ENCODE results near the gene TRMT11.
"Not testable (repeated sequence)": the region's sequence is repeated elsewhere in the genome, so short reads cannot be mapped to it uniquely, and the experiment has no call there.

Gene TRMT11

DNA sequence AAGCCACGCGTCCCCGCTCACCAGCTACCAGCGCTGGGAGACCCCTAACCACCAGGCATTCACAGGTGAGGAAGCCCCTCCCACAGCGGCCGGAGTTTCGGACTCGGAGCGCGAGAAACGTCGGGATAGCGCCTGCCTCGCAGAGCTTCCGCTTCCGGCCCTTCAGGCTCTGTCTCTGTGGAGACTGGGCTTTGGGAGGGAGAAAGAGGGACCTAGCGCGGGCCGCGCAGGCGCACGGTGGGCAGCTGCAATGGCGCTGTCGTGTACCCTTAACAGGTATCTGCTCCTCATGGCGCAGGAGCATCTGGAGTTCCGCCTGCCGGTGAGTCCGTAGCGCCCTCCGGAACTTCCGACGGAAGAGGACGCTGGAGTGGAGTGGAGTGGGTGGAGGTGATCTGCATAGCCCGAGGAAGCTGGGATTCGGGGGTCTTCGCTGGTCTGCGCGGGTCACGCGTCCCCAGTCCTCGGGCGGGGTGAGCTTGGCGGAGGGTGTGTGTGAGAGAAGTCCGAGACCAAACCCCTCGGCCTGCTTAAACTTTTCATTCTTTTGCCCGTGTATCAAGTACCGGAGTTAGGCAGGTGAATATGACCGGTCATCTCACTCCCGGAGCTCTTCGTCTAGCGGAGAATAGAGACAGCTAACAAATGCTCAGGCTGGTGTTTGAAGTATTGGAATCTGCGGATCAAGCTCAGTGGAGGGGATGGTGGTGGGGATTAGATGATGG lies at the start of gene TRMT11:
Gene TRMT11 (plus strand): TSS at position 240 of the 725 bp plus-strand sequence. CDS start 11 bp downstream, at position 251.
- no peak for FAIRE-seq

GRCh38 chr6:125939026-125939425 lies 47.3 kb upstream of the TRMT11 start:
- FAIRE-seq: no peak

DNA sequence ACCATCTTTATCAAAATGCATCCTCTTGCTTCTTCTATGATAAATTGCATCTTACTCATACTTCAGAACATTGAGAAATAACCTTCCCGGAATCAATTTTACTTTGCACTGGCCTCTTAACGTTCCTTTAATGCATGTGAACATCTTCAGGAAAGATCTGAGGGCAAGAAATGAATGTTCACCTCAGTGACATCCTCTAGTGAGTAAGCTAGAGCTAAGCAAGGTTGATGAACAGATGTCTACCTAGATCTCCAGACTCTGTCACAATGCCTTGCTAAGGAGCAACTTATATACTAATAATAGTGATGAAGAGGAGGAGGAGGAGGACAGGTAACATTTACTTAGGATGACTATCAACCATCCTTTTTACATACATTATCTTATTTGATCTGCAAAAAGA lies 46.5 kb upstream of the TRMT11 start:
- FAIRE-seq: no peak

- no peak for FAIRE-seq
Observed at GRCh38 chr6:125940247-125941041, 45.9 kb upstream of the TRMT11 start.

- FAIRE-seq: no peak
Observed at GRCh38 chr6:125942672-125943527, 43.4 kb upstream of the TRMT11 start.

DNA sequence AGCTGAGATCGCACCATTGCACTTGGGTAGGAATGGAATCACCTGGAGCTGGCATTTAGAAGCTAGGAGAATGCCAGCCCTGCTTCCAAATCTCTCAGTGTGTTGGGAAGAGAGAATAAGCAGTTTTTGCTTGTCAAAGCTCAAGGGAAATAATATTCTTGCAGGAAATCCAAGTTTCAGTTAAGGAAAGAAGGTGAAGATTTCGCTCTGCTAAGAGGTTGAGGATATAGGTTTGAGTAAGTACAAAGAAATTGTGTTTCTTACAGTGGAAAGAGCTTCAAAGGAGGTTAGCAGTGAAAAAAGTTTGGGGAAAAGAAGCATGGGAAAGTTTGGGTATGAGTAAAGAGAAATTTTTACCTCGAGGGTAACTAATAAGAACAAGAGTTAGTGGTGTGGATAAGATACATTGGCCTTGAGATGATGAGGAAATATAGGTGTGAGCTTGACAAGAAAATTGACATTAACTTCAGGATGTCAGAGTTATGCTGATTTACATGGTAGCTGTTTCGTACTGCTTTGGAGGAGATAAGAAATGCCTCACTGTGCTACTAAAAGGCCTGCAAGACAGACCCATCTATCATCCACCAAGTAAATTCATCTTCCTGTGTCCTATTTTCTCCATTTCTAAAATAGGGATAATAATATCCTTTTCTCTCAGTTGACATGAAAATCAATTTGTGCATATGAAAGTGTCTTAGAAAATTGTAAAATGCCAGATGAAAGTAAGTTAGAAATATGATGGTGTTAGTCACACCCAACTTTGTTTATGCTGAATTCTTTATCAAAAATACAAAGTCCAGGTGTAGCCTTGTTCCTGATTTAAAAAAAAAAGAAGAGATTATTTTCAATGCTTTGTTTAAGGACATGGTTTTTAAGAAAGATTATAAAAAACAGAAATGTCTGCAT lies 42.6 kb upstream of the TRMT11 start:
- no peak for FAIRE-seq

GRCh38 chr6:125944434-125944816 lies 41.9 kb upstream of the TRMT11 start:
- FAIRE-seq: no peak

DNA sequence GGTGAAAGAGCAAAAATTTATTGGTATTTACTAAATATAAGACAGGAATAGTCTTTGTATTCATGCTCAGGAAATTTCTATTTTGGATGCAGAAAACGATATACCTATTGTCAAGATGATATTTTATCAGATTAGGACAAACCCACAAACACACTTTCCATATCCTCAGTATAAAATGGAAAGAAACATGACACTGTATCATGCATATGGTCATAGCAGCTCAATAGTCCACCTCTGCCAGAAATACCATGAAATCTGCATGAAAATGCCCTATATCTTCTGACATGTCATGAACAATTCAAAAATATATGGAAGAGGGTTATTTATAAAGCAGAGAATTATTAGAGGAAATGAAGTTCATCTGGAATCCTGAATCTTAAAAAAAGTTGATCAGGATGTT lies 41.4 kb upstream of the TRMT11 start:
- no peak for FAIRE-seq

DNA sequence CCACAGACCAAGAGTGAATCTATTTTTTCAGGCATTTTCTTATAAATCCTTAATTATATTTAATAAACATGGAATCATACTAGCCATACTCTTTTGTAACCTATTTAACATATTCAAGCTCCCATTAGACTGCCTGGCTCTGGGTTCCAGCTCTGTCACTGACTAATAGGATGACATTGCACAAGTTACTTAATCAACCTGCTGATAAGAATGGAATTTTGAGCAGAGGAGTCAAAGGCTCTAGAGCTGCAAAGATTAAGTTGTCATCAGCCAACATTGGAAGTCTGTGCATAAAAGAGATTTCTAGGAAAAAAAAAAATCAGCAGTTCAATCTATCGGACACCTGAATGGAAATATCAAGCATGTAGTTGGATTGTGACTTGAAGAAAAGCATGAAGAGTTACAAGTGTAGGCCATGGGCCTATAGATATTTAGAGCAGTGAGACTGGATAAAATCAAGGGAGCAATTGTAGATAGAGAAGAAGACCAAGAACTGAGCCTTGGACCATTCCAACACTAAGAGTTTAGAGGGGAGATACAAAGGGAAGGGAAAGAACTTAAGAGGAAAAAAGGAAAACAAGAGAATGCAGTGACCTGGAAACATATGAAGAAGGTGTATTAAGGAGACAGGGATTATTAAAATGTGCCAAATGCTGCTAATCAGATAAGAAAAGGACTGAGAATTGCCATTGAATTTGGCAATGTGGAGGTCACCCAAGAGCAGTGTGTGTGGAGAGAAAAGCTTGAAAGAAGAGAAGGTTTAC lies 40.8 kb upstream of the TRMT11 start:
- no peak for FAIRE-seq

GRCh38 chr6:125947615-125948014 lies 38.7 kb upstream of the TRMT11 start:
- FAIRE-seq: no peak

GRCh38 chr6:125948455-125948854 lies 37.9 kb upstream of the TRMT11 start:
- no peak for FAIRE-seq

DNA sequence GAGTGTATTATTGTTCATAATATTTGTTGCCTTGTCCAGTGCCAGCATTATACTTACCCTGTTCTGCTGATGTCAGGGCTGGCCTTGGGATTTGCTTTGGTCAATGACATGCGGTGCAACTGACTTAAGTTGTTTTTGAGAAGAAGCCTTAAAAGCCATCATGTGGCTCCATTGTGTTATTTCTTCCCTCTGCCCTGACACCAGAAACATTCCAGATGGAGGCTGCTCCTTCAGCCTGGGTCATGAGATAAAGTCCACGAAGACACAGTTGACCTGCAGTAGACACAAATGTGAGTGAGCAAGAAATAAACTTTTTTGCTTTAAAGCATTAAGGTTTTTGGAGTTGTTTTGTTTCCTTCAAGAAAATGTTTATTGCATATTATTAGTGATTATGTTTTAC lies 37.3 kb upstream of the TRMT11 start:
- FAIRE-seq: no peak

- FAIRE-seq: no peak
Observed at GRCh38 chr6:125950293-125950692, 36.0 kb upstream of the TRMT11 start.

GRCh38 chr6:125950716-125951115 lies 35.6 kb upstream of the TRMT11 start:
- not testable (repeated sequence) for FAIRE-seq

- no peak for FAIRE-seq
Observed at GRCh38 chr6:125951323-125951722, 35.0 kb upstream of the TRMT11 start.

DNA sequence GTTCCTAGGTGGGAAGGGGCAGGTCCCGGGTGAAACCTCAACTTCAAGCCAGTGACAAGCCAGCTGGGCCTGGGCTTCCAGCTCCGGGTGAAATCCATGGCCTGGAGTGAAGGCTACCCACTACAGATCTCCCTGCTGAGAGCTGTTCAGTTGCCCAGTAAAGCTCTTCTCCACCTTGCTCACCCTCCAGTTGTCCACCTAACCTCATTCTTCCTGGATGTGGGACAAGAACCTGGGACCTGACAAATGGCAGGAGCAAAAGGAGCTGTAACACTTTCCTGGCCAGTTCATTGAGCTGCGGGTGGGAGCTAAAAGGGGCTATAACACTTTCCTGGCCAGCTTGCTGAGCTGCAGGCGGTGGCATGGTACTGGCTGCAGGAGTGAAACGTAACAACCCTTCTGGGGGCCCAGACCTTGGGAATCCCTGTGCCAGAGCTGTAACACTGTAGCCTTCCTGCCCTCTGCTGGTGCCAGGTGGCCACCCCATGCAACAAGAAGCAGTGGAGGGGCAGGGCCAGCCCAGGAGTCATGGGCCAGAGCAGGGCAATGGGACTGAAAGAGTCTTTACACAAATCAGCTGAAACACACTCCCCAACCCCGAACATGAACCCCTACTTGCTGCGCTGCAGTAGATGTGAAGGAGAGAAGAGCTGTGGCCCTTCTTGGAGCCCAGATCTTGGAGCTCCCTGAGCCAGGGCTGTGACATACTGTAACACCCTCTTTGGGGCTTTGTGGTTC lies 33.4 kb upstream of the TRMT11 start:
- no peak for FAIRE-seq

DNA sequence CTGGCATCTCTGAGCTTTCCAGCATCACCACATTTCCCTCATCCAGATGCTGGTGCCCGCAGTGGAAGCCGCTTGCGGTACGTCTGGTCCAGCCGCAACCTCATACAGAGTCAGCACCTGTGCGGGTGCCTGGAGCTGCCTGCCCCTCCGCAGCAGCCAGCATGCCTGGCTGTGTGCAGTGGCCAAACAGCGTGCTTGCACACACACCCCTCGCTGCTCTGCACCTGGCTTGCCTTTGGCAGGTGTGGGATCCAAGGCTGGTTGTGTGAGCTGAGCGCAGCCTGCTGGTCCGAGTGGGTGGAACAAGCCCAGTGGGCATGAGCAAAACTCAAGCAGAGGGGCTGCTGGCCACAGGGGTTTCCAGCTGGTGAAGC lies 32.9 kb upstream of the TRMT11 start:
- FAIRE-seq: no peak

DNA sequence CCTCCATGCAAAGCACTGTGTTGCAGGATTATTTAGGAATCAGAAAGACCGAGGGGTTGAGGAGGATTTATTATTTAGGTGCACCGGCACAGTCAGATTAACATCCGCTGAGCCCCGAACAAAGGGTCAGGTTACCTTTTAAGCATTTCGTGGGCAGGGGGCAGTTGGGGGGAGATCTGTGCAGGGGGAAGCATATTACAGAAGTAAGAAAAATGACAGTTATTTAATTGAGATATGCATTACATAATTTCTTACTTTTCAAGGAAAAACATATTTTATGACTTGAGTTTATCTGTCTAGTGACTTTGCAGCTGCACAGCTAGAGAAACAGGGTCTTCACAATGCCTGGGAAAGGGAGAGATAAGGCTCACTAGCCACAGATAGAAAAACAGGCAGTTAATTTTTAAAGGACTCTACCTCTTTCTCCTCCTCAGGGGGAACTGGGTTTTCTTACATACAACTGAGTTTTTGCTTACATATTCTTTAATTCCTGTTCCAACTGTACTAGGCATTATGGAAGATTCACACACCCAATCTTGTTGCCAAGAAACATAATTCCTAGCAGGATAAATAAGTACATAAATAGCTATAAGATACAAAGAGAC lies 31.5 kb upstream of the TRMT11 start:
- FAIRE-seq: no peak

DNA sequence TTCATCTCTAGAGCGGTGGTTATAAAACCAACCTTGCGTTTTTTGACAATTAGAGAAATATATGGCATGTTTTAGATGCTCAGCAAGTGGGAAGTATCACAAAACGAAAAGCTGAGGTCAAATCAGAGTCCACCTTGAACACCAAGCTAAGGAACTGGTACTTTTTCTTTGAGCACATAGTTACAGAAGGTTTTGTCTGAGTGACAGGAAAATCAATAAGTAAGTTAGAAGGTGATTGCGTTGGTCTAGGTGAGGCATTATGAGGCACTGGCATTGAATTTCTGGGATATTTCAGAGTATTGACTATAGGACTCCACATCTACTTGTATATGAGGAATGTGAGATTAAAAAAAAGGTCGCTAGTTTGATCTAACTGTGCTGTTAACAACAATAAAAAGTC lies 30.4 kb upstream of the TRMT11 start:
- no peak for FAIRE-seq
